ENCODE data around the gene PALM3.

Gene PALM3

GRCh38 chr19:14070268-14071050, 8.6 kb upstream of the PALM3 start:
- no peak overlapping the region for H3K4me3 ChIP-seq (replicated peaks in 1 of 2; ENCODE audit: low read depth in 2 of 2, low read length in 2 of 2)
- TF ChIP-seq, protein P1, sequence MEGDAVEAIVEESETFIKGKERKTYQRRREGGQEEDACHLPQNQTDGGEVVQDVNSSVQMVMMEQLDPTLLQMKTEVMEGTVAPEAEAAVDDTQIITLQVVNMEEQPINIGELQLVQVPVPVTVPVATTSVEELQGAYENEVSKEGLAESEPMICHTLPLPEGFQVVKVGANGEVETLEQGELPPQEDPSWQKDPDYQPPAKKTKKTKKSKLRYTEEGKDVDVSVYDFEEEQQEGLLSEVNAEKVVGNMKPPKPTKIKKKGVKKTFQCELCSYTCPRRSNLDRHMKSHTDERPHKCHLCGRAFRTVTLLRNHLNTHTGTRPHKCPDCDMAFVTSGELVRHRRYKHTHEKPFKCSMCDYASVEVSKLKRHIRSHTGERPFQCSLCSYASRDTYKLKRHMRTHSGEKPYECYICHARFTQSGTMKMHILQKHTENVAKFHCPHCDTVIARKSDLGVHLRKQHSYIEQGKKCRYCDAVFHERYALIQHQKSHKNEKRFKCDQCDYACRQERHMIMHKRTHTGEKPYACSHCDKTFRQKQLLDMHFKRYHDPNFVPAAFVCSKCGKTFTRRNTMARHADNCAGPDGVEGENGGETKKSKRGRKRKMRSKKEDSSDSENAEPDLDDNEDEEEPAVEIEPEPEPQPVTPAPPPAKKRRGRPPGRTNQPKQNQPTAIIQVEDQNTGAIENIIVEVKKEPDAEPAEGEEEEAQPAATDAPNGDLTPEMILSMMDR (IDR thresholded peaks at IDR 0.05; ENCODE audit: low read depth, low read length), result no peak
- no peak for DNase-seq (ENCODE audit: low read depth in 2 of 2)

GRCh38 chr19:14066134-14066533, 4.3 kb upstream of the PALM3 start:
- TF ChIP-seq, protein P1 (IDR thresholded peaks at IDR 0.05; ENCODE audit: low read depth, low read length), result no peak
- DNase-seq (ENCODE audit: low read depth in 2 of 2), result no peak
- H3K4me3 ChIP-seq (replicated peaks in 1 of 2; ENCODE audit: low read depth in 2 of 2, low read length in 2 of 2), result no peak overlapping the region

- no peak for DNase-seq (ENCODE audit: low read depth in 2 of 2)
- no peak overlapping the region for H3K4me3 ChIP-seq (replicated peaks in 1 of 2; ENCODE audit: low read depth in 2 of 2, low read length in 2 of 2)
- TF ChIP-seq, protein P1 (IDR thresholded peaks at IDR 0.05; ENCODE audit: low read depth, low read length), result no peak
Measured at GRCh38 chr19:14063105-14063504, 1.2 kb upstream of the PALM3 start.

GRCh38 chr19:14062558-14062855, 631 bp upstream of the PALM3 start:
- no peak for DNase-seq (ENCODE audit: low read depth in 2 of 2)
- TF ChIP-seq, protein P1 (IDR thresholded peaks at IDR 0.05; ENCODE audit: low read depth, low read length), result no peak
- H3K4me3 ChIP-seq (replicated peaks in 1 of 2; ENCODE audit: low read depth in 2 of 2, low read length in 2 of 2), result no peak overlapping the region

DNA sequence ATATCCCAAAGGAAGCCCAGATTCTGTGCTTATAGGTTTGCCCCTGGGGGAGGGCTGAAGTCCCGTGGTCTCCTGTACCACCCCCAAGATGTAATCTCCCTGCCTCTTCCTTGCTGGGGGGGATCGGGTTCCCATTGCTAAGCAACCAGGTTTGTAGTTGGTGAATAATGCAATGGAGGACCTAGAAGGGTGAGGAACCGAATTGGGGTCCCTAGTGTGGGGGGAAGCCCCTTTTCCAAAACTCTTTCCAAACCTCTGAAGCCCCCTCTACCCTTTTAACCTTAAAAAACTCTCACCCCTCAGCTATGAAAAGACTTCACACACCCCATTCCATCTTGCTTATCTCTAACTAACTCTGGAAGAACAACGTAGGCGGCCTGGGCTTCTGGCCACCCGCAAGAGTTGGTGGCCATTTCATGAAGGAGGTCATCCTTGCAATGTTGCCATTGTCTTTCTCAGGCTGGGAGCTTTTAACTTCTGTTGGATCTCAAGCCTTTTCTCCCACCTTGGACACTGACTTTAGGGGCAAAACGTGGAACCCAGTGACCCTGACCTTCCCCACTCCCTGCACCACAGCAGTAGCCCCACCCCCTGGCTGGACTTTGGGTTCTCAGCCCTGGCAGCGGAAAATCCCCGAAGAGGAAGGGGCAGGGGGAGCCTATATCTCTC, 661 bp downstream of the PALM3 start:
- no peak overlapping the region for H3K4me3 ChIP-seq (replicated peaks in 1 of 2; ENCODE audit: low read depth in 2 of 2, low read length in 2 of 2)
- DNase-seq (ENCODE audit: low read depth in 2 of 2), result peak in 1 of 2 donors; percentile 41
- TF ChIP-seq, protein P1 (IDR thresholded peaks at IDR 0.05; ENCODE audit: low read depth, low read length), result no peak

DNA sequence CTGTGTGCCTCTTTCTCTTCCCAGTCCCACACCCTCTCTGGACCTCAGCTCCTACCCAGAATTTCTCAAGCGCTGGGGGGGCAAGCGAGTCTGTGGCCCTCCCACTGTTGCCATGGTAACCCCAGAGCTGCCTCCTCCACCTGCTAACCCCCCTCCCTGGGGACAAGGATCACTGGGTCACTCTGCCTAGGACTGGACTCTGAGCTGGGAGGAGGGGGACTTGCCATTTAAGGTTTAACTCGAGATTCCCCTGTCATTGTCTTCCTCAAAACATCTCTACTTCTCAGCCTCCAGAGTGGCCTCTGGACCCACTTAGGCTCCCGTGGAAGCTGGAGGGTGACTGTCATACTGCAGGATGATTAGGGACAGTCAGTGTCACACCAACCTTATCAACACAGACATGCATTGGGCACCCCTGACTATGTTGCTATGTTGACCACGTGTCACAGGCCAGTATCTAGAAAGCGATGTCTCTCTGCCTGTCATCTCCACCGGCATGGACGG, 2.2 kb downstream of the PALM3 start:
- no peak for DNase-seq (ENCODE audit: low read depth in 2 of 2)
- TF ChIP-seq, protein P1 (IDR thresholded peaks at IDR 0.05; ENCODE audit: low read depth, low read length), result no peak
- no peak overlapping the region for H3K4me3 ChIP-seq (replicated peaks in 1 of 2; ENCODE audit: low read depth in 2 of 2, low read length in 2 of 2)
